ENCODE results near the gene KCNK6.

Gene KCNK6

GRCh38 chr19:38281811-38282566 lies 37.7 kb upstream of the KCNK6 start:
- H3K9me3 ChIP-seq: no peaks in the 10 kb centered on the region
- peaks cover 98% of the 10 kb centered on the region for H4K20me1 ChIP-seq
- no peak overlapping the region for H3K27ac ChIP-seq
- peaks cover 61% of the 10 kb centered on the region for H3K36me3 ChIP-seq
- TF ChIP-seq Cebpa-rat (IDR thresholded peaks at IDR 0.05): no peak
- H3K4me2 ChIP-seq: peak overlapping the region; percentile 16; the same call in 1 of the 2 replicates
- H3K4me3 ChIP-seq: no peak overlapping the region
- 0 out of 2 replicates have a peak overlapping the region, but pooled peaks have one; percentile 35 for H3K9ac ChIP-seq
- H3K4me1 ChIP-seq: peaks cover 91% of the 10 kb centered on the region
- no peaks in the 10 kb centered on the region for H3K27me3 ChIP-seq

- H4K20me1 ChIP-seq: peaks cover 88% of the 10 kb centered on the region
- no peak overlapping the region for H3K27ac ChIP-seq
- peaks cover 68% of the 10 kb centered on the region for H3K36me3 ChIP-seq
- no peak overlapping the region for H3K9ac ChIP-seq
- H3K4me1 ChIP-seq: peaks cover 91% of the 10 kb centered on the region
- H3K4me2 ChIP-seq: no peak overlapping the region
- no peaks in the 10 kb centered on the region for H3K9me3 ChIP-seq
- H3K4me3 ChIP-seq: no peak overlapping the region
- no peaks in the 10 kb centered on the region for H3K27me3 ChIP-seq
- no peak for TF ChIP-seq Cebpa-rat (IDR thresholded peaks at IDR 0.05)
Measured at GRCh38 chr19:38283271-38283670, 36.4 kb upstream of the KCNK6 start.

GRCh38 chr19:38284422-38284821 lies 35.2 kb upstream of the KCNK6 start:
- Histone ChIP-seq H3K9ac (peak overlapping the region; percentile 54; the same call in 1 of the 2 replicates), H3K27ac (peak overlapping the region; percentile 68), H3K4me3 (no peak overlapping the region), H3K36me3 (peaks cover 74% of the 10 kb centered on the region), H3K4me2 (peak overlapping the region; percentile 83), H3K9me3 (no peaks in the 10 kb centered on the region), H4K20me1 (peaks cover 77% of the 10 kb centered on the region), H3K4me1 (peaks cover 80% of the 10 kb centered on the region), H3K27me3 (no peaks in the 10 kb centered on the region)
- TF ChIP-seq Cebpa-rat (IDR thresholded peaks at IDR 0.05): no peak

DNA sequence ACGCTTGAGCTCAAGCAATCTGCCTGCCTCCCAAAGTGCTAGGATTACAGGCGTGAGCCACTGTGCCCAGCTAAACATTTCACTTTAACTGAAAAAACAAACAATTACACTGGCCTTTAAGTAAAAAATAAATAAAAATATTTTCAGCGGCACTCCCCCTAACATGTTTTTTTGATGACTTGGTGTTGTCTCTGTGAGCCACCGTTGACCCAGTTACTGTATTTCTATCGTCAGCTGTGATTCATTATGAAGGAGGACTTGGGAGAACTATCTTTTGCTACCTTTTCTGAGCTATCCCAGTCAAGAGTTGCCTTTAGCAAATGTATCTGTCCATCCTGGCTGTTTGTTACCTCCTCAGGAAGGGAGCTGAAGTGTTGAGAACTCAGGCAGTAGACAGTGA lies 34.1 kb upstream of the KCNK6 start:
- Histone ChIP-seq H3K9me3 (no peaks in the 10 kb centered on the region), H3K9ac (no peak overlapping the region), H3K36me3 (peaks cover 77% of the 10 kb centered on the region), H3K4me3 (no peak overlapping the region), H4K20me1 (peaks cover 69% of the 10 kb centered on the region), H3K27ac (no peak overlapping the region), H3K4me1 (peaks cover 68% of the 10 kb centered on the region), H3K4me2 (peak overlapping the region; percentile 83), H3K27me3 (no peaks in the 10 kb centered on the region)
- TF ChIP-seq Cebpa-rat (IDR thresholded peaks at IDR 0.05): no peak

- Histone ChIP-seq H3K27me3 (no peaks in the 10 kb centered on the region), H3K4me2 (no peak overlapping the region), H3K36me3 (peaks cover 88% of the 10 kb centered on the region), H3K9me3 (no peaks in the 10 kb centered on the region), H3K9ac (no peak overlapping the region), H4K20me1 (peaks cover 62% of the 10 kb centered on the region), H3K4me3 (no peak overlapping the region), H3K4me1 (peaks cover 48% of the 10 kb centered on the region), H3K27ac (no peak overlapping the region)
- TF ChIP-seq Cebpa-rat (IDR thresholded peaks at IDR 0.05): no peak
Measured at GRCh38 chr19:38287604-38288003, 32.0 kb upstream of the KCNK6 start.

DNA sequence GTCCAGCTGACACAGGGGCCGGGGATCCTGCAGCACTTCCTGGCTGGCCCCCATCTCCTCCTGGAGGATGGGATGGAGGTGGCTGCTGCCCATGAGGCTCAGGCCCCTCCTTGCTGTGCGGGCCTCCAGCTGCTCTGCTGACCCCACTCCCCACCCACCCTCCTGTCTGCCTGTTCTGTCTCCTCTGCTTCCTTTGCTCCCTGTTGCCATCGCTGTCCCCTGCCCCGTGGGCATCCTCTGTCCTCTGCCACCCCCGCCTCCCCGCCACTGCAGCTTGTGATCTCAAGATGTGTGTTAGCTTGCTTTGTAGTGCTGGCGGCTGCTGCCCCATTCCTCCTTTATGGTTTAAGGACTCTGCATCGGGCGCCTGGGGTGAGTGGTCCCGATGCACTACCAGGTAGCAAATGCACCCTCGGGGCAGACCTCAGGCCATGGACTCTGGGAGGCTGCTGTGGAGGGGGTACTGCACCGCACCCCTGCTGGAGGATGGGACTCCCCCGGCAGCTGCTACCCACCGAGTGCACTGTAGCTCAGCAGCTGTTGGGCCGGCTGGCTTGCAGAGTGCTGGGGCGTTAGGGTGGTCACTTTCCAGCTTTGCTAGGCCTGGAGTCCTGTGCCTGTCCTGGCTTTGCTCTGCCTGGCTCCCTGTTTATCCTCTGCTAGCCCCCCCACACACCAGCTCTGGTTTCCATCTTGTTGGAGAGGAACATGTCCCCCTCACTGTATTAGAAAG lies 31.4 kb upstream of the KCNK6 start:
- no peak for TF ChIP-seq Cebpa-rat (IDR thresholded peaks at IDR 0.05)
- H3K36me3 ChIP-seq: peaks cover 91% of the 10 kb centered on the region
- no peak overlapping the region for H3K9ac ChIP-seq
- no peak overlapping the region for H3K27ac ChIP-seq
- no peaks in the 10 kb centered on the region for H3K27me3 ChIP-seq
- peaks cover 55% of the 10 kb centered on the region for H4K20me1 ChIP-seq
- no peaks in the 10 kb centered on the region for H3K9me3 ChIP-seq
- H3K4me2 ChIP-seq: no peak overlapping the region
- H3K4me1 ChIP-seq: peaks cover 42% of the 10 kb centered on the region
- no peak overlapping the region for H3K4me3 ChIP-seq

GRCh38 chr19:38289955-38290354 lies 29.7 kb upstream of the KCNK6 start:
- H4K20me1 ChIP-seq: peaks cover 39% of the 10 kb centered on the region

DNA sequence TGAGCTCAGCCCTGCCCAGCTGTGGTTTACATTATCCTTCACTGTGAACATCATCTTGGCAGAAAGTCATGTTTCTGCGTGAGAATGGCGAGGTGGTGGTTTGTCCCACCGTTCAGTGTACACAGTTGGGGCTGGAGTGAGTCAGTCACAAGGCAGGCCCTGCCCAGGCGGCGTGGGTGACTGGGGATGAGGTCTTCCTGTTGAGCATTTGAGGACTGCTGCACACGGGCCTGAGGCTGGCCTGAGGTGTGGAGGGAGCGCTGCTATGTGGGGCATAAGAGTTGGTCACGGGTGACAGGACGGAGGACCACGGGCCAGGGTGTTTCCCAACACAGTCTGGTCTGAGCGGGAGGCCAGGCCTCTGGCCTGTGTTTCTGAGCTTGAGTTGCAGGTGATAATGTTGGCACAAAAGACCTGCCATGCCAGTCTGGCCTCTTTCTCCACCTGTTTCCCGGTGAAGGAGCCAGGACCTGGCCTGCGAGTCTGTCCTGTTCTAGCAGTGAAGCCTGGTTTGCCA lies 29.0 kb upstream of the KCNK6 start:
- no peaks in the 10 kb centered on the region for H3K9me3 ChIP-seq
- H3K4me1 ChIP-seq: peaks cover 18% of the 10 kb centered on the region
- no peaks in the 10 kb centered on the region for H3K27me3 ChIP-seq
- H3K4me2 ChIP-seq: no peak overlapping the region
- H3K4me3 ChIP-seq: no peak overlapping the region
- no peak for TF ChIP-seq Cebpa-rat (IDR thresholded peaks at IDR 0.05)
- H4K20me1 ChIP-seq: peaks cover 33% of the 10 kb centered on the region
- 0 out of 2 replicates have a peak overlapping the region, but pooled peaks have one; percentile 11 for H3K27ac ChIP-seq
- no peak overlapping the region for H3K9ac ChIP-seq
- peaks cover 85% of the 10 kb centered on the region for H3K36me3 ChIP-seq

More at GRCh38 chr19:38289955-38290354, 29.7 kb upstream of the KCNK6 start:
- peaks cover 25% of the 10 kb centered on the region for H3K4me1 ChIP-seq
- H3K27ac ChIP-seq: no peak overlapping the region
- peaks cover 92% of the 10 kb centered on the region for H3K36me3 ChIP-seq
- no peak overlapping the region for H3K9ac ChIP-seq
- no peak overlapping the region for H3K4me2 ChIP-seq
- H3K4me3 ChIP-seq: no peak overlapping the region
- H3K9me3 ChIP-seq: no peaks in the 10 kb centered on the region
- no peaks in the 10 kb centered on the region for H3K27me3 ChIP-seq
- no peak for TF ChIP-seq Cebpa-rat (IDR thresholded peaks at IDR 0.05)

- Histone ChIP-seq H3K27ac (no peak overlapping the region), H3K9me3 (no peaks in the 10 kb centered on the region), H3K9ac (no peak overlapping the region), H3K27me3 (no peaks in the 10 kb centered on the region), H3K4me2 (no peak overlapping the region), H3K4me1 (peaks cover 6% of the 10 kb centered on the region), H3K4me3 (no peak overlapping the region), H4K20me1 (peaks cover 21% of the 10 kb centered on the region; the same call in 1 of the 2 replicates), H3K36me3 (peaks cover 73% of the 10 kb centered on the region)
- TF ChIP-seq Cebpa-rat (IDR thresholded peaks at IDR 0.05): no peak
Measured at GRCh38 chr19:38291855-38292254, 27.8 kb upstream of the KCNK6 start.

DNA sequence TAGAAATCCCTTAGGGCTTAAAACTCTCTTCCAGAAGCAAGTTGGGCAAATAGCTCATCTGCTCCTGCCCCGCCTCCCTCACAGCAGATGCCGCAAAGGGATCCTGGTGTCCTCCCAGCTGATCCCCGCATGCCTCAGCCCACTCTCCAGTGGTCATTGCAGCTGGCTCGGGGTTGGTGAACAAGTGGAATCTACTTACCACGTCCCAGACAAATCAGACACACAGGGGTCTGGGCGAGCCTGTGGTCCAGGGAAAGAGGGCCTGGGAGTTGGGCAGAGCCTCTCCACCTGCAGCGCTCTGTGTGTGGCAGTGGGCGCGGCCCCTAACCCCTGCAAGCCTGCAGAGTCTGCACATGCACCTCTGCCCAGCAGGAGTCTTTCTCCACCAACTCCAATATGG lies 26.4 kb upstream of the KCNK6 start:
- Histone ChIP-seq H3K27ac (no peak overlapping the region), H4K20me1 (0 out of 2 replicates have a peak, but pooled peaks cover 17% of the 10 kb centered on the region), H3K4me1 (peaks cover 3% of the 10 kb centered on the region), H3K4me3 (no peak overlapping the region), H3K4me2 (no peak overlapping the region), H3K36me3 (peaks cover 59% of the 10 kb centered on the region), H3K27me3 (no peaks in the 10 kb centered on the region), H3K9me3 (no peaks in the 10 kb centered on the region), H3K9ac (no peak overlapping the region)
- TF ChIP-seq Cebpa-rat (IDR thresholded peaks at IDR 0.05): no peak
